HG03103 (cell line): ENCODE results near the gene CIAO2B.

Experiments
- ATAC-seq: cut with Tn5 transposase; IDR thresholded peaks from one replicate; pipeline ENCODE4 v1.9.1; 2021; ENCODE audit warnings: low read depth; ENCODE audit not compliant: unreplicated experiment

The CIAO2B gene

DNA sequence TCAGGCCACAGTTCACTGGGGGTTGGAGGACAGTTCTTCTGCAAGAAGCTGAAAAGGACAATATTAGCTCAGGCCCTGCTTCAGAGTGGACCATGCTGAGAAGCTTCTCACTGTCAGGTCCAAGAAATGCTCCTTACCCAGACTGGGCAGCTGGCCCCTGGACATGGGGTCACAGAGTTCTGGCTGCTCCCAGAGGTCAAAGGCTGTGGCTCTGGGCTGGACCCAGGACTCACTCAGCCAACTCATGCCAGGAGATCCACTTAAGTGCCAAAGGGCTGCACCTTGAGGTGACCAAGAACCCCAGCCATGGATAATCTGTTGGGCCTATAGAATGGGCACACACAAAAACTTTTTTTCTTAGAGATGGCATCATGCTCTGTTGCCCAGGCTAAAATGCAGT lies 5.2 kb upstream of the CIAO2B start:
- ATAC-seq: no peak

DNA sequence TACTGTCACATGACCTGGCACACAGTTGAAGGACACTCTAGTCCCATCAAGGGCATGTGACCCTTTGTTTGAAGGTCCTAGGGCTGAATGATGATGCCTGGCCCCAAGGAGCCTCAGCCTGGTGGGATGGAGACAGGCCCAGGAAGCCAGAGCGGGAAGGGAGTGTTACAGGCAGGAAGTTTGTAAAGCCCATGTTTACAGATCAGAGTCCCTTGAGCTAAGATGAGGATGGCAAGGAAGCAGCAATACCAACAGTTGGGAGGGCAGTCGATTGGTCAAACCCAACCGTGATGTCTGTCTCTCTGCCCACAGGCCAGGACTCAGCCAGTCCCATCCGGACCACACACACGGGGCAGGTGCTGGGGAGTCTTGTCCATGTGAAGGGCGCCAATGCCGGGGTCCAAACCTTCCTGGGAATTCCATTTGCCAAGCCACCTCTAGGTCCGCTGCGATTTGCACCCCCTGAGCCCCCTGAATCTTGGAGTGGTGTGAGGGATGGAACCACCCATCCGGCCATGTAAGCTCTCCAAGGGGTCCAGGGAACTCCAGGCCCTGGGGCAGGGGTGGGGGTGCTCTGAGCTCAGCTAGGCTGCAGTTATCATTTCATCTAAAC lies 3.6 kb upstream of the CIAO2B start:
- no peak for ATAC-seq

DNA sequence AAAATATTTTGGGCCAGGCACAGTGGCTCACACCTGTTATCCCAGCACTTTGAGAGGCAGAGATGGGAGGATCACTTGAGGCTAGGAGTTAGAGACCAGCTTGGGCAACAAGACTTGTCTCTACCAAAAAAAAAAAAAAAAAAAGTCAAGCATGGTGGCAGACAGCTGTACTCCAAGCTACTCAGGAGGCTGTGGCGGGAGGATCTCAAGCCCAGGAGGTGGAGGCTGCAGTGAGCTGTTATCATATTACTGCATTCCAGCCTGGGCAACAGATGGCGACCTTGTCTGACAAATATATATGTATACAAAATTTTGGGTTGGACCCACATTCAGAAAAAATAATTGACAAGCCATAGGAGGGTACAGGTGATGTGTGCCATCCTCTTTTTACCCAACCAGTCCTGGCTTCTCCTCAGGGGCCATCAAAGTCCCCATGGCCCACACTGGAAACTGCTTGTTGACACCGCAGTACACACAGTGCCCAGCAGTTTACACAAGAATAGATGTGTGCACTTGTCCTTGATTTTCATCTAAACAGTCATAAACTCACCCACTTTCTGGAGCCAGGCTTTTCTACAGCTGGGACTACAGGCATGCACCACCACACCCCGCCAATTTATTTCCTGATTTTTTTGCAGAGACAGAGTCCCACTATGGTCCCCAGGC lies 2.8 kb upstream of the CIAO2B start:
- ATAC-seq: no peak

DNA sequence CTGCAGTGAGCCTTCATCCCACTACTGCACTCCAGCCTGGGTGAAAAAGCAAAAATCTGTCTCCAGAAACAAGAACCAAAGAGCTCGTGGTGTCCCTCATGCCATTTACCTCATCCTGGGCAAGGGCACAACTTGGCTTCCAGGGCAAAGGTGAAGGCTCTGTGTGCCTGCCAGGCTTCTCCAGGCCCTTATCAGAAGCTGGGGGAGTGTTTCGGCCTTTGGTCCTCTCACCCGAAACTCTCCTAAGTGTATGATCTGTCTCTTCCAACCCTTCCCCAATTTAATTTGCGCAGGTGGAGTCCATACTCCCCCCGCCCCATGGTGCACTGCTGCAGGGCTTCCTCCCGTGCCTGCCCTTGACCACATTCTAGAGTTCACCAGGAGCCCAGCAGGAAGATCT lies 2.3 kb upstream of the CIAO2B start:
- no peak for ATAC-seq

DNA sequence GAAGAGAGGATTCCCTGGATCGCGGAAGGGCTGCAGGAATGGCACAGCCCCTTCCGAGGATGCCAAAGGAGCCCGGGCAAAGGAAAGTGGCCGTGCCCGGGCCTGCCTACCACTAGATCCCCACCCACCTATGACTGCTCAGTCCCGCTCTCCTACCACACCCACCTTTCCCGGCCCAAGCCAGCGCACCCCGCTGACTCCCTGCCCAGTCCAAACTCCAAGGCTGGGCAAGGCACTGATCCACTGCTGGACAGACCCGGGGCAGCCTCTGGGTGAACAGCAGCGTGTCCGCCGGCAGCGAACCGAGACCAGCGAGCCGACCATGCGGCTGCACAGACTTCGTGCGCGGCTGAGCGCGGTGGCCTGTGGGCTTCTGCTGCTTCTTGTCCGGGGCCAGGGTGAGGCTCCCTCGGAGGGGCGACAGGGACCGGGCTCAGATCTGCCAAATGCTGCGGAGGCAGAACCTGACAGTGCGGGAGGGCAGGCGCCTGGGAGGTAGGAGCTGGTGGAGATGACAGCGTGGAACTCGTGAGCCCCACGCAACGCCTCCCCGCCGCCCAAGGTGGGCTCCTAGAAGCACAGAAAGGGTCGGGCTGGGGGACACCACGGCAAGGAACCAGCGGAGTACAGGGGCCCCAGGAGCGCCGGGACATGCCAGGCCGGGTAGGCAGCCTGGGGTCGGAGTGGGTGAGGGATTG lies 1.3 kb upstream of the CIAO2B start, which contains the start of gene CES2:
Gene CES2, plus strand, starts transcription at position 203 of the 698 bp plus-strand sequence. Its CDS starts 120 bp downstream, at position 323.
- no peak for ATAC-seq

DNA sequence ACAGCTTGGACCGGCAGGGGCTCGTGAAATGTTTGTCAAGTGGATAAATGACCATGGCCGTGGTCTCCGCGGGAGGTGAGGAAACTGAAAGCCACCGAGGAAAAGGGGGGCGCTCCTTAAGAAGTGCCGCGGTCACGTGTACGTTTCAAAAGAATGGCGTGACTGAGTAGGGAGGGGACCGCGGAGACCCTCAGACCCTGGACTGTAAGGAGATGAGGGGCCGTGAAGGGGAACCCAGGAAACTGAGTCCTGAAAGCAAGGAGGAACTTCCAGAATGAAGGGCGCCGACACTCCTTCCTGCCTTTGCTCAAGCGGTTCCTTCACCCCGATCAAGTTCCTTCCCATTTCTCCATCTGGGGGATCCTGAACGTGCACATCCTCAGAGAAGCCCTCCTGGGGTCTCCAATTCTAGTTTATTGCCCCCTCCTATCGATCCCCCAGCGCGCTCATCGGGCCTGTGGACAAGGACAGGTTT lies 674 bp upstream of the CIAO2B start:
- peak; percentile 10 for ATAC-seq

DNA sequence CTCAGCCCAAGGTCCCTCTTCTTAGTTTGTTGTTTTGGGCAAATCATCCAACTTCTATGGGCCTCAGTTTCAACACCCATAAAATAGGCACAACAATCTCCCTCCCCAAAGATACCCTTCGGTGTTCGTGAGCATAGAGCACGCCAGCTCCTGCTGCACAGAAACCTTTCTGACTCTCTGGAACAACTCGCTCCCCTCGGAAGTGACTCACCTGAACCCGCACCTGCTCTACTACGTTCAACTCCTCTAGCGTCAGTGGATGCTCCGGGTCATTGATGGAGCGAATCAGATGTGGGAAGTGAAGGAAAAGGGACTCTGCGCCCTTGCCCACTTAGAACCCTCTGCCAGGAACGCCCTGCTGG lies 445 bp downstream of the CIAO2B start:
- ATAC-seq: no peak

DNA sequence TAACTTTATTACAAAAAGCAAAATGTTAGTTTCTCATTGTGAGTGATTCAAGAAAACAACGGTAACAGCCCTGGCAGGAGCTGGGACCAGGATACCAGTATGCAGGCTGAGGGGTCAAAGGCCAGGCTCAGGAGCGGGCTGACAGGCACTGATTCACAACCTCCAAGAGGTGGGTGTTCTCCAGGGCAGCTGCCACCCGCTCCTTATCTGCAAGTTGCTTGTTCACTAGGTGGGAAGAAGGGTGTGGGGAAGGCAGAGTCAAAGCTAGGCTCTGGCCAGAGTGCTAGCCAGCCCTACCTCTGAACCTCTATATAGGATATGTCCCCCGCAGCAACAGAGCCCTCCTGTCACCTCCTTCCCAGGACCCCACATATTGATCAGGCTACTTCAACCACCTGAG lies 2.1 kb downstream of the CIAO2B start:
- ATAC-seq: no peak

DNA sequence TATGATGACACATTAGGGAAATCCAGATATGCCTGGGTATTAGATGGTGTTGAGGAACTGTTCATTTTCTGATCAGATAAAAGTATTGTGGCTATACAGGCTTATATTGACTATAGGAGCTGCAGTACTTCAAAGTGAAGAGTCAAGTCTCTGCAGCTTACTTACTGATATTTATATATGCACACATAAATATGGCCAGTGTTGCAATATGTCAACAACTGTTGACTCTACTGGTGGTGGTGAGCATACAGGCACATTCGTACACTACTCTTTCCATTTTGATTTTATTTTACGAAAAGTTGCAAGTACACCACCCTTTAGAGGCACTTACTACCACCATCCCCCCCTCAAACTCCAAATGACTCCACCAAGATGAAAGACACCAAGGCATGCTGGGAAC lies 2.5 kb downstream of the CIAO2B start:
- ATAC-seq: no peak

DNA sequence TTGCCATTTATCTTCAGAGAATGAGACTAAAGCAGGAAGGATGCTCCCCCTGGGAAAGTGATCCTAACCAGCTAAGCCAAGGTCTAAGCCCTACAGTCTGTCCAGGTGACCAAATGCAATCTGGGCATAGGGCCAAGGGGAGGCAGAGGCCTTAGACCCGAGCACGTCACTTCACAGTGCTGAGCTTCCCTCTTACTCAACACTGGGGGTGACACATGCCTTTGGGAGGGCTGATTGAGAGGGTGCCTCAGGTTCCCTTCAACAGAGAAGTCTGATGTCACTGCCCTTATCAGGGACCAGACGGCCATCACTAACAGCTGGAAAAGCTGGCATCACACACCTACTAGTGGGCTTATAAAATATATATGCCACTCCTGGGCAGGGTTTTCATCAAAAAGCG lies 4.0 kb downstream of the CIAO2B start:
- no peak for ATAC-seq

DNA sequence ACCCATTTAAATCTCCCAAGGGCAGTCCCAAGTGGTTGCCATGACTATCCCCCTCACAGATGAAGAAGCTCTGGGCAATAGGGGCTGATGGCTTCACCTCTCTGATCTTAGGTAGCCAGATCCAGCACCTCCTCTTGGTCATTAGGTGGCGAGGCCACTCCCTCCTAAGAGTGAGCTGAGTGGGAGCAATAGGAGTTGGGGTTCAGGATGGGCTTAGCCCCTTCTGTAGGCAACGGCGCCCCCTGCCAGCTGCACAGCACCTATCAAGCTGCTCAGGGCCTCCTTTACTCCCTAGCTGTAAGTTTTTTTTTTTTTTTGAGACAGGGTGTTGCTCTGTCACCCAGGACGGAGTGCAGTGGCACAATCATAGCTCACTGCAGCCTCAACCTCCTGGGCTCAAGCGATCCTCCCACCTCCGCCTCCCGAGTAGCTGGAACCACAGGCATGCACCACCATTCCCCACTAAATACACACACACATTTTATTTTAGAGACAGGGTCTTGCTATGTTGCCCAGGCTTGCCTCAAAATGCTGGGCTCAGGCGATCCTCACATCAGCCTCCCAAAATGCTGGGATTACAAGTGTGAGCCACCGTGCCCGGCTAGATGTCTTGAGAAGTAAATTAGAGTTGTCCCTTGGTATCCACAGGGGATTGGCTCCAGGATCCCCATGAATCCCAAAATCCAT lies 5.4 kb downstream of the CIAO2B start:
- ATAC-seq: no peak

DNA sequence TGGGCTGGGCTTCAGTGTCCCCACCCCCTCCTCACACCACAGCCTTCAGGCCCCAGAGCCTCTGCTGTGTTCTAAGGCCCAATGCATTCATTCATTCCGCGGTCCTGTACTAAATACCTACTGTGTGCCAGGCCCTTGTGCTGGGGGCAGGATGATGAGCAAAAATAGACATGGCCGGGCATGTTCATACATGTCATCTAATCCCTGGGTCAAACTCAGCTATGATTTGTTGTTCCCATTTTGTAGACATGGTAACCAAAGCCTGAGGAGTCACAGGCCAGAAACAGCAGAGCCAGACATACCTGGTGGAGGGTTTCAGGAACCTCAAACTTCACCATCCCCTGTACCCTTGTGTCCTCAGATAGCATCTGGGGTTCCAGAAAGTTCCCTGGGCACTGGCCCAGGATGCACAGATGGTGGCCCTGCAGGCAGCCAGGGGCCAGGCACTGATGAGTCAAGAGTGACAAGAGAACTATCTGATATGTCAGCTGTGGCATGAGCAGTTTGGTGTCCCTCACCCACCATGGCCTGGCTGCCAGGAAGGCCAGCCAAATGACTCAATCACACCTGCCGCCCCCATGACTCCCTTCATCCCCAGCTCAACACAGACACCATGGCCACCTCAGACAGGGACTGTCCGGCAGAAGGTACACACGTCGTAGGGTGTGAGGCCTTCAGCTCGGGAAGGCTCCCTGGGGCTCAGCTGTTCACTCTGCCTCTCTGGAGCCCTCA lies 6.1 kb downstream of the CIAO2B start:
- no peak for ATAC-seq

DNA sequence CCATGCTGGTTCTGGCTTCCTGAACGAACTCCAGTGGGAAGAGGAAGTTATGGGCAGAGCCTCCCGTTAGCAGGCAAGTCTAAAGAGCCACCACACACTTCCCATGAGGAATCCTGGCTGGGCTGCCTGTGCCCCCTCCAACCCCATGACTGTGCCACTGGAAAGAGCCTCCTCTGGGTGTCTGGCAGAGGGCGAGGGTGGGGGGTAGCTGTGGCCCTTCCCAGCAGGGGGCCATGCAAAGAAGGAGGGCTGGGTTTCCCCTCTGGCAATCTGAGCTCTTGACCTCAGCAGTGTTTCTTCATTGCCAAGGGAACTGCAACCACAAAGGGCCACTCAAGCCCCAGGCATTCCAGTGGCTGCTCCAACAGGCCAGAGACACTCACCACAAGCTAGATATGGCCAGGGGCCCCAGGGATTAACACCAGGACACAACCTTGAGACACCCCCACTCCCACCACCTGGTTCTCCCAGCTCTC lies 7.2 kb downstream of the CIAO2B start:
- ATAC-seq: no peak

DNA sequence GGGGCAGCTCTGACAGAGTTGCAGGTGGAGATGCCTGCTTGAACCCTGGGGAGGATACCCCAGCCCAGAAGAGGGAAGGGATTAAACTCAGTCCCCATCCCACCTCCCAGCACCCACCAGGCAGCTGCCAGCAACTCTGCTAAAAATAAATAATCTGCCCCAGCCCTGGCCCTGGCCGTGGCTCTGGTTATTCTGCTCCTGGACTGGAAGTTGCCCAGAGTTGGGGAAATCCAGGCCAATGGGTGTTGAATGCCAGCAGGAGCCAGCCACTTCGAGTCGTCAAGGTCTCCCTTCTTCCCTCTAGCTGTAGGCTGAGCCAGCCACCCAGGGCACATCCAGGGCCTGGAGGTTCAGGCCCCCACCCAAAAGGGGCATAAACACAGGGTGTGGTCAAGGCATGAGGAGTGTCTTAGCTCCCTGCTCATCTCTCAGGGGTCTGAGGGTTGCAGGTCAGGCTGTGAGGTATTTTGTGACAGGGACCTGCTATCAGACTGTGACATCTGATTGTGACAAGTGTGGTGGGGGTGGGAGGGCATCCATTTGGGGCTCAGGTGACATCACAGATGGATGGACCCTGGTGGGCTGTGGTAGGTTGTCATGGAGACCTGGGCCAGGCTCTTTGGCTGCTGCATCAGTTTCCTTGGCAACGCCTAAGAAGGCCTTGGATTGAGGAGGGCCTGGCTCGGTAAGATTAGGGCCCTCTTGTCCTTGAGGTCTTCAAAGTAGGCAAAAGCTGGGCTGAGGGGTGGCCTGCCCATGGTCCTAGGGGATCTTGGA lies 7.8 kb downstream of the CIAO2B start:
- ATAC-seq: no peak

DNA sequence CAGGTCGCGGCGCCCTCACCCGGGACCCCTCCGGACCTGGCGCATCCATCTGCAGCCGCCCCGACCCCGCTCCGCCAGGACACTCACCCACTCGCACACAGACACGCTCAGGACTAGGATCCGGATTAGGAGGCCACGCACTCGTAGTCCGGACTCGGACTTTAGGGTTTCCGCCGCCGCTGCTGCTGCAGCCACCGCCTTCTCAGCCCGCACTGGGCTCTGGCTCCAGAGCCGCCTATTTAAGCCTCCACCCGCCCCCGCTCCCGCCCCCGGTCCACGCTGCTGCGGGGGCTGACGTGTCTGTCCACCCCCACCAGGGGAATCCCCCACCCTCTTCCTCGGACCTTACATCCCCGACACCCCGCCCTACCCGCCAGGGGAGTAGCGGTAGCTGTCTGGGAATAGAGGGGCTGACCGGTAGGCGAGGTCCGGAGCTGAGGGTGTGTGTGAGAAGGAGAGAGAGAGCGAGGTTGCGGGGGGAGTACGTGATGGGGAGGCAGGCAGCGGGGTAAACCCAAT lies 8.8 kb downstream of the CIAO2B start, which contains the start of gene RRAD:
Gene RRAD, minus strand, starts transcription at position 214 of the 519 bp plus-strand sequence. CDS start 356 bp downstream, outside the sequence.
- no peak for ATAC-seq

DNA sequence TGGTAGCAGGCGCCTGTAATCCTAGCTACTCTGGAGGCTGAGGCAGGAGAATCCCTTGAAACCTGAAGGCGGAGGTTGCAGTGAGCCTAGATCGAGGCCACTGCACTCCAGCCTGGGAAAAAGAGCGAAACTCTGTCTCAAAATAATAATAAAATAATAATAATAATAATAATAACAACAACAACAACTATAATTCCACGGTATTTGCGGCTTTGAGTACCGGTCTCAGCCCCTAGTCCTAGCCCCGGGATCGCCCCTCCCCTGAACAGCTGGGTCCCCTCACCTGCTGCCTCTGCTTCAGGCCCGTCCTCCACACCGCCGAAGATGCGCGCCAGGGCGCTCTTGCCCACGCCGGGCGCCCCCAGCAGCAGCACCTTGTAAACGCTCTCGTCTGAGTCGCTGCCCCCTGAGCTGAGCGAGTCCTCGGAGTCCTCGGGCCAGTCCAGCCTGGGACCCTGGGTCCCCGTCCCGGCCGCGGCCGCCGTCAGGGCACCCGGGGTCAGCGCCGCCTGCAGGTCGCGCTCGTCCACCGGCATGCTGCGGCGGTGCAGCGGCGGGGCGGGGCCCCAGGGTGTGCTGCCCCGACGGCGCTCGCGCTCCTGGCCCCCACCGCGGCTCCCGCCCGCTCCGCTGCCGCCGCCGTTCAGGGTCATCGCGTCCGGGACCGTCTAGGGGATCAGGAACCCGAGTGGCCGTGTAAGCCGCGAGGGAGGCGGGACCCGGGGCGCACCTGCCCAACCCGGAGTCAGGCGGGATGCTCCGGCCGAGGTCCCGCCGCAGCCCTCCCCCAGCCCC lies 9.5 kb downstream of the CIAO2B start:
- ATAC-seq: no peak

DNA sequence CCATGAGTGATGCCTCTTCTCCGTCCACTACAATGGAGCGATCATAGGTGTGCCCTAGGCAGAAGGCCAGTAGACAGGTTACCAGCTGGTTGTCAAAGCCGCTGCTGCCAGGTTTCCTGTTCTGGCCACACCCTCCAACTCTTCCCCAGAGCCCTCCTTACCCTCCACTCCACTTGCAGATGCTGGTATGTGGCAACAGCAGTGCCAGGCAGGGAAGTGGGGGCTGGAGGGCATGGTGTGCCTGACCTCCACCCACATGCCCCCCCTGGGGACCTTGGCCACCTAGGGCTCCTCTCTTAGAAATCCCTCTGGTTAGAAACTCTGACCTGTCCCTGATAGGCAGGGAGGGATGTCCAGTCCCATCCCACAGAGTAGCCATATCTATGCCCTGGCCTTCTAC lies 10.3 kb downstream of the CIAO2B start:
- no peak for ATAC-seq

DNA sequence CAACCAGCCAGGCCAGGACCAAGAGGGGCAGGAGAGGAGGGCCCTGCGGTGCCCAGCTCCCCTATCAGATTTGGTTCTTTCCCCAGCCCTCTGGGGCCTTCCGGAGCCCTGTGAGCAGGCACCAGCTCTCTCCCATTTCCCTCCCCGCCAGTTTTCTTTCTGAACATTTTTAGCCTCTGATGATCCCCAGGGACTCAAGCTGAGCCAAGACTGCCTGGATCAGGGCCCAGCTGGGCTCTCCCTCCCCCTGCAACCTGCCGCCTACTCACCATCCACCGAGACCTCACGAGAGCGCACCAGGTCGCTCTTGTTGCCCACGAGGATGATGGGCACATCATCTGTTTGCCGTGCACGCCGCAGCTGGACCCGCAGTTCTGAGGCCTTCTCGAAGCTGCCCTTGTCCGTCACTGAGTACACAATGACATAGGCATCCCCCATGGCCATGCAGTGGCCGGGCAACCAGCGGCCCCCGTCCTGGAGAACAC lies 10.9 kb downstream of the CIAO2B start:
- no peak for ATAC-seq
